K562 (cell line): Measurements from ENCODE around the gene TNFRSF13B. TPM values are rescaled to one million over a fixed set of nuclear protein-coding genes. Genes with fewer than 3 reads are reported as not detected.
"Not testable (repeated sequence)": the region's sequence is repeated elsewhere in the genome, so short reads cannot be mapped to it uniquely, and the experiment has no call there.

ENCODE experiments used
- ATAC-seq: fragments of 200-7000 bp; cut with Tn5 transposase; 3 replicates; pipeline ENCODE4 v1.9.1; 2020; ENCODE audit warnings: moderate library complexity
- BruUV-seq: library from RNA; stranded (reverse); fragments of 400-500 nt; replicated peaks from 2 replicates; lab custom pipeline; 2021; lab: Mats Ljungman, UMichigan
- CTCF ChIA-PET: fragments of 300-600 bp; formaldehyde crosslinking; extraction: SDS; loops from one replicate; lab custom pipeline; 2021; ENCODE audit warnings: low intra/inter-chr PET ratio; lab: Yijun Ruan, JAX
- POLR2A ChIA-PET: fragments of 300-600, 350-650 bp; sonication (Branson Sonifier 250); formaldehyde crosslinking; extraction: SDS; loops from one replicate; lab custom pipeline; 2021; ENCODE audit warnings: antibody characterized with exemption, inconsistent platforms; lab: Yijun Ruan, JAX
- DNase-seq, 4 experiments: peaks; one replicate each; pipeline versions ENCODE4 v3.0.0 to v3.0.0-alpha.2; 2011 to 2018; ENCODE audit warnings: low spot score in 3 of 4, mixed read lengths in 3 of 4; ENCODE audit errors: extremely low read depth in 1 of 4
- FAIRE-seq: peaks from 2 replicates; lab custom pipeline; 2011; peaks lifted over from hg19 to GRCh38; lab: Jason Lieb, UNC
- H2AFZ ChIP-seq: 2 replicates; pipeline ENCODE4 v1.6.0; 2011; ENCODE audit warnings: low read depth, low read length, control low read depth, inconsistent platforms
- H3K27ac ChIP-seq: fragments of 200-600 bp; 3 replicates; pipeline ENCODE4 v1.8.0; 2011; ENCODE audit warnings: low read depth, mild to moderate bottlenecking, control low read depth, inconsistent platforms, low read length, moderate library complexity, mixed read lengths; ENCODE audit errors: extremely low read depth
- H3K27me3 ChIP-seq, 2 experiments: fragments of 300-600 bp in 1 of 2; 2 replicates in 1 of 2; 3 replicates in 1 of 2; pipeline versions ENCODE4 v1.6.0 to v1.8.0; 2011; ENCODE audit warnings: inconsistent platforms in 2 of 2, low read length in 2 of 2, mild to moderate bottlenecking in 1 of 2, mixed read lengths in 1 of 2, moderate library complexity in 1 of 2; ENCODE audit not compliant: control insufficient read depth in 2 of 2, insufficient read depth in 2 of 2
- H3K36me3 ChIP-seq: fragments of 300-600 bp; 3 replicates; pipeline ENCODE4 v1.8.0; 2011; ENCODE audit warnings: mild to moderate bottlenecking, low read length, inconsistent platforms; ENCODE audit not compliant: control insufficient read depth, insufficient read depth
- H3K4me1 ChIP-seq, 2 experiments: fragments of 200-600 bp in 1 of 2; replicated peaks in 1 of 2; 2 replicates in 1 of 2; 3 replicates in 1 of 2; pipeline versions ENCODE4 v1.5.1 to v1.8.0; 2011; ENCODE audit warnings: inconsistent platforms in 2 of 2, low read length in 2 of 2, mild to moderate bottlenecking in 1 of 2, mixed read lengths in 1 of 2, moderate library complexity in 1 of 2; ENCODE audit not compliant: control insufficient read depth in 2 of 2, insufficient read depth in 2 of 2
- H3K4me2 ChIP-seq: 2 replicates; pipeline ENCODE4 v1.6.1; 2011; ENCODE audit warnings: low read length, control low read depth, inconsistent platforms, mixed read lengths; ENCODE audit not compliant: insufficient read depth
- H3K4me3 ChIP-seq: fragments of 200-600 bp; sonication (generic), shearing (Covaris generic); 2 replicates; pipeline ENCODE4 v1.5.1; 2016; ENCODE audit warnings: control low read depth, inconsistent platforms
- H3K79me2 ChIP-seq: fragments of 200-600 bp; 3 replicates; pipeline ENCODE4 v1.8.0; 2011; ENCODE audit warnings: low read length, inconsistent platforms; ENCODE audit not compliant: control insufficient read depth, insufficient read depth
- H3K9ac ChIP-seq, 2 experiments: 2 replicates each; pipeline versions ENCODE4 v1.6.0 to v1.6.1; 2011; ENCODE audit warnings: low read depth in 2 of 2, low read length in 2 of 2, control low read depth in 1 of 2, inconsistent platforms in 1 of 2, mild to moderate bottlenecking in 1 of 2, mixed read lengths in 1 of 2; ENCODE audit not compliant: insufficient read depth in 1 of 2
- H3K9me1 ChIP-seq: one replicate; pipeline ENCODE4 v1.6.0; 2011; ENCODE audit warnings: inconsistent platforms, mild to moderate bottlenecking, low read length, moderate library complexity; ENCODE audit not compliant: control insufficient read depth, insufficient read depth
- H3K9me3 ChIP-seq: replicated peaks from 2 replicates; pipeline ENCODE4 v1.5.1; 2011; ENCODE audit warnings: low read depth, low read length, inconsistent platforms; ENCODE audit not compliant: control insufficient read depth, insufficient read depth
- H4K20me1 ChIP-seq: replicated peaks from 2 replicates; pipeline ENCODE4 v1.6.1; 2011; ENCODE audit warnings: low read length, inconsistent platforms, mixed read lengths; ENCODE audit not compliant: control insufficient read depth, insufficient read depth
- BRD4 ChIP-seq: fragments of 200-600 bp; sonication (generic); IDR thresholded peaks from 2 replicates; pipeline ENCODE4 v1.6.1; 2017; ENCODE audit warnings: inconsistent platforms
- SAFB ChIP-seq: fragments of 200-400 bp; formaldehyde crosslinking; IDR thresholded peaks from 2 replicates; pipeline ENCODE4 v1.6.1; 2017; ENCODE audit warnings: low read depth, low read length, borderline replicate concordance
- SREBF2 ChIP-seq: sonication (generic); formaldehyde crosslinking; IDR thresholded peaks from 2 replicates; pipeline ENCODE4 v1.4.0; 2020; ENCODE audit warnings: mild to moderate bottlenecking, missing genetic modification reagents
- WGBS: fragments of 100-300 bp; shearing (Covaris generic); methylation state at CpG from one replicate; pipeline ENCODE4 v1.1.6; 2016; ENCODE audit warnings: low coverage, mixed read lengths; ENCODE audit not compliant: insufficient coverage; ENCODE audit errors: missing lambda C conversion rate; 5-methylcytosine and 5-hydroxymethylcytosine counted together
- in situ Hi-C: fragments of 300-500 bp; cut with MboI; formaldehyde crosslinking; loops from 4 replicates; pipeline ENCODE4 v1.15.0; 2018; ENCODE audit warnings: inconsistent platforms, mixed read lengths
- intact Hi-C: fragments of 100-400 bp; cut with micrococcal nuclease; formaldehyde crosslinking; loops from 2 replicates; pipeline ENCODE4 v1.14.2; 2022
- polyA plus RNA-seq, 8 experiments: library from polyadenylated mRNA; depleted of rRNA in 4 of 8; stranded (reverse) in 5 of 8; unstranded in 3 of 8; fragments of >200 nt; fragmentation: Nextera tagmentation in 2 of 8; fragmentation: Illumina TruSeq in 1 of 8; extraction: Ambion mirVana in 2 of 8; extraction: Trizol in 1 of 8; gene quantifications; 2 replicates each; pipeline versions ENCODE4 v1.2.1 to v1.2.3, GENCODE V29; 2011 to 2014; ENCODE audit warnings: inconsistent platforms in 1 of 8, missing spikeins in 1 of 8
- total RNA-seq, 7 experiments: library from RNA; depleted of rRNA in 6 of 7; stranded (reverse); fragments of >200 nt in 6 of 7; fragmentation: Illumina TruSeq in 2 of 7; extraction: Trizol in 2 of 7; gene quantifications; 2 replicates each; pipeline versions ENCODE4 v1.2.1 to v1.2.3, GENCODE V29; 2011 to 2021; ENCODE audit warnings: low replicate concordance in 1 of 7
- TF ChIP-seq, protein P1 (sequence below), 2 experiments: IDR thresholded peaks; 2 replicates each; pipeline ENCODE4 v1.6.1; 2011; ENCODE audit warnings: borderline replicate concordance in 1 of 2, control low read depth in 1 of 2, low read depth in 1 of 2, low read length in 1 of 2, mild to moderate bottlenecking in 1 of 2, mixed read lengths in 1 of 2, moderate library complexity in 1 of 2; ENCODE audit not compliant: insufficient read depth in 1 of 2, insufficient read length in 1 of 2, poor library complexity in 1 of 2, severe bottlenecking in 1 of 2; ENCODE audit errors: extremely low read depth in 1 of 2
- TF ChIP-seq, protein P2 (sequence below): fragments of 250-450 bp; sonication (Bioruptor Pico); IDR thresholded peaks from 2 replicates; pipeline ENCODE4 v1.4.0; 2020

The TNFRSF13B gene
- total and polyA plus RNA-seq, 9 of the 15 experiments (the other 6 are each of a cell fraction or from before 2014, with no cell fraction given), result not detected

GRCh38 chr17:16892876-16893454 lies 79.0 kb downstream of the TNFRSF13B start:
- POLR2A ChIA-PET, in situ Hi-C loops: not testable (repeated sequence)
- WGBS, result 0% methylated on average over 11 of the region's 20 CpGs

GRCh38 chr17:16889088-16889465 lies 82.8 kb downstream of the TNFRSF13B start:
- ATAC-seq (no peak), FAIRE-seq (no peak), DNase-seq (no peak)
- no peak overlapping the region for H3K9ac ChIP-seq
- no peaks in the 10 kb centered on the region for H3K27me3 ChIP-seq
- intact Hi-C loops, result no loop called here
- H3K36me3 ChIP-seq, result no peaks in the 10 kb centered on the region
- no peak overlapping the region for H3K4me3 ChIP-seq
- H3K4me1 ChIP-seq, result no peaks in the 10 kb centered on the region; a peak in 1 of 5 replicates
- no peaks in the 10 kb centered on the region for H3K79me2 ChIP-seq
- WGBS, result 3% methylated on average over 4 of the region's 5 CpGs
- H2AFZ ChIP-seq, result no peak overlapping the region
- no peaks in the 10 kb centered on the region for H3K9me3 ChIP-seq
- H3K27ac ChIP-seq, result no peak overlapping the region
- no peak overlapping the region for H3K4me2 ChIP-seq
- BruUV-seq, result no TSS peak
- CTCF ChIA-PET, result no interaction called here
- in situ Hi-C loops, result no loop called here
- no peaks in the 10 kb centered on the region for H3K9me1 ChIP-seq
- POLR2A ChIA-PET, result interaction anchor here (0.6 kb wide), 1 partner anchor 40 kb away, joined by 3 read pairs; no protein-coding TSS in a partner anchor
- no peaks in the 10 kb centered on the region for H4K20me1 ChIP-seq
- TF ChIP-seq SREBF2 (CRISPR knock-in tag) (no peak), SAFB (no peak), BRD4 (no peak)
- TF ChIP-seq, protein P1, sequence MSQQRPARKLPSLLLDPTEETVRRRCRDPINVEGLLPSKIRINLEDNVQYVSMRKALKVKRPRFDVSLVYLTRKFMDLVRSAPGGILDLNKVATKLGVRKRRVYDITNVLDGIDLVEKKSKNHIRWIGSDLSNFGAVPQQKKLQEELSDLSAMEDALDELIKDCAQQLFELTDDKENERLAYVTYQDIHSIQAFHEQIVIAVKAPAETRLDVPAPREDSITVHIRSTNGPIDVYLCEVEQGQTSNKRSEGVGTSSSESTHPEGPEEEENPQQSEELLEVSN (IDR thresholded peaks at IDR 0.05; ENCODE audit: borderline replicate concordance in 1 of 2, extremely low read depth in 1 of 2, insufficient read depth in 1 of 2, insufficient read length in 1 of 2, low read depth in 1 of 2, low read length in 1 of 2, poor library complexity in 1 of 2, severe bottlenecking in 1 of 2), result no peak
- TF ChIP-seq, protein P2, sequence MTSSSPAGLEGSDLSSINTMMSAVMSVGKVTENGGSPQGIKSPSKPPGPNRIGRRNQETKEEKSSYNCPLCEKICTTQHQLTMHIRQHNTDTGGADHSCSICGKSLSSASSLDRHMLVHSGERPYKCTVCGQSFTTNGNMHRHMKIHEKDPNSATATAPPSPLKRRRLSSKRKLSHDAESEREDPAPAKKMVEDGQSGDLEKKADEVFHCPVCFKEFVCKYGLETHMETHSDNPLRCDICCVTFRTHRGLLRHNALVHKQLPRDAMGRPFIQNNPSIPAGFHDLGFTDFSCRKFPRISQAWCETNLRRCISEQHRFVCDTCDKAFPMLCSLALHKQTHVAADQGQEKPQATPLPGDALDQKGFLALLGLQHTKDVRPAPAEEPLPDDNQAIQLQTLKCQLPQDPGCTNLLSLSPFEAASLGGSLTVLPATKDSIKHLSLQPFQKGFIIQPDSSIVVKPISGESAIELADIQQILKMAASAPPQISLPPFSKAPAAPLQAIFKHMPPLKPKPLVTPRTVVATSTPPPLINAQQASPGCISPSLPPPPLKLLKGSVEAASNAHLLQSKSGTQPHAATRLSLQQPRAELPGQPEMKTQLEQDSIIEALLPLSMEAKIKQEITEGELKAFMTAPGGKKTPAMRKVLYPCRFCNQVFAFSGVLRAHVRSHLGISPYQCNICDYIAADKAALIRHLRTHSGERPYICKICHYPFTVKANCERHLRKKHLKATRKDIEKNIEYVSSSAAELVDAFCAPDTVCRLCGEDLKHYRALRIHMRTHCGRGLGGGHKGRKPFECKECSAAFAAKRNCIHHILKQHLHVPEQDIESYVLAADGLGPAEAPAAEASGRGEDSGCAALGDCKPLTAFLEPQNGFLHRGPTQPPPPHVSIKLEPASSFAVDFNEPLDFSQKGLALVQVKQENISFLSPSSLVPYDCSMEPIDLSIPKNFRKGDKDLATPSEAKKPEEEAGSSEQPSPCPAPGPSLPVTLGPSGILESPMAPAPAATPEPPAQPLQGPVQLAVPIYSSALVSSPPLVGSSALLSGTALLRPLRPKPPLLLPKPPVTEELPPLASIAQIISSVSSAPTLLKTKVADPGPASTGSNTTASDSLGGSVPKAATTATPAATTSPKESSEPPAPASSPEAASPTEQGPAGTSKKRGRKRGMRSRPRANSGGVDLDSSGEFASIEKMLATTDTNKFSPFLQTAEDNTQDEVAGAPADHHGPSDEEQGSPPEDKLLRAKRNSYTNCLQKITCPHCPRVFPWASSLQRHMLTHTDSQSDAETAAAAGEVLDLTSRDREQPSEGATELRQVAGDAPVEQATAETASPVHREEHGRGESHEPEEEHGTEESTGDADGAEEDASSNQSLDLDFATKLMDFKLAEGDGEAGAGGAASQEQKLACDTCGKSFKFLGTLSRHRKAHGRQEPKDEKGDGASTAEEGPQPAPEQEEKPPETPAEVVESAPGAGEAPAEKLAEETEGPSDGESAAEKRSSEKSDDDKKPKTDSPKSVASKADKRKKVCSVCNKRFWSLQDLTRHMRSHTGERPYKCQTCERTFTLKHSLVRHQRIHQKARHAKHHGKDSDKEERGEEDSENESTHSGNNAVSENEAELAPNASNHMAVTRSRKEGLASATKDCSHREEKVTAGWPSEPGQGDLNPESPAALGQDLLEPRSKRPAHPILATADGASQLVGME, result no peak

More at GRCh38 chr17:16892876-16893454, 79.0 kb downstream of the TNFRSF13B start:
- H3K4me3 ChIP-seq, H3K27me3 ChIP-seq, H3K4me2 ChIP-seq, H3K36me3 ChIP-seq, CTCF ChIA-PET, intact Hi-C loops, H3K4me1 ChIP-seq, H3K9me1 ChIP-seq, FAIRE-seq, DNase-seq, H3K9me3 ChIP-seq, H4K20me1 ChIP-seq, H3K79me2 ChIP-seq, H3K9ac ChIP-seq, H3K27ac ChIP-seq, H2AFZ ChIP-seq, ATAC-seq, BruUV-seq: not testable (repeated sequence)
- TF ChIP-seq, protein P1 (IDR thresholded peaks at IDR 0.05; ENCODE audit: borderline replicate concordance in 1 of 2, extremely low read depth in 1 of 2, insufficient read depth in 1 of 2, insufficient read length in 1 of 2, low read depth in 1 of 2, low read length in 1 of 2, poor library complexity in 1 of 2, severe bottlenecking in 1 of 2), result peak in 1 of 2 experiments; percentile 16
